OCI-LY3 (cell line): Measurements from ENCODE around the gene NAV2.

ENCODE experiments used
- H2AFZ ChIP-seq: fragments of 200-600, 300-600 bp; shearing (Covaris generic); 2 replicates; pipeline ENCODE4 v1.6.0; 2014; ENCODE audit warnings: antibody characterized with exemption, low read depth, low read length
- H3K27ac ChIP-seq: fragments of 200-600, 300-600 bp; sonication (generic); 2 replicates; pipeline ENCODE4 v1.5.1; 2014; ENCODE audit warnings: mild to moderate bottlenecking, low read length, moderate library complexity, mixed read lengths
- H3K27me3 ChIP-seq: fragments of 200-600, 300-600 bp; sonication (generic); 2 replicates; pipeline ENCODE4 v1.6.1; 2014; ENCODE audit warnings: low read depth, low read length, mixed read lengths
- H3K36me3 ChIP-seq: fragments of 200-600, 300-600 bp; sonication (generic); replicated peaks from 2 replicates; pipeline ENCODE3; 2014; ENCODE audit warnings: low read depth, low read length, mixed read lengths
- H3K4me1 ChIP-seq: fragments of 300-600, 200-600 bp; sonication (generic); 2 replicates; pipeline ENCODE4 v1.6.1; 2014; ENCODE audit warnings: low read length, mixed read lengths
- H3K4me2 ChIP-seq: fragments of 200-600, 300-600 bp; sonication (generic); 2 replicates; pipeline ENCODE4 v1.6.1; 2014; ENCODE audit warnings: low read length, mixed read lengths
- H3K4me3 ChIP-seq: fragments of 300-600, 200-600 bp; sonication (generic); 2 replicates; pipeline ENCODE4 v1.5.1; 2014; ENCODE audit warnings: antibody characterized with exemption, mild to moderate bottlenecking, low read length, moderate library complexity
- H3K79me2 ChIP-seq: fragments of 300-600, 200-600 bp; shearing (Covaris generic); 2 replicates; pipeline ENCODE4 v1.6.1; 2014; ENCODE audit warnings: mild to moderate bottlenecking, low read length, mixed read lengths
- H3K9ac ChIP-seq: fragments of 300-600, 200-600 bp; shearing (Covaris generic); 2 replicates; pipeline ENCODE4 v1.6.0; 2014; ENCODE audit warnings: mild to moderate bottlenecking, low read length, moderate library complexity
- H3K9me3 ChIP-seq: fragments of 200-600, 300-600 bp; shearing (Covaris generic); 2 replicates; pipeline ENCODE4 v1.6.1; 2014; ENCODE audit warnings: low read length, mixed read lengths; ENCODE audit not compliant: insufficient read depth
- H4K20me1 ChIP-seq: fragments of 200-600, 300-600 bp; sonication (generic); 2 replicates; pipeline ENCODE4 v1.6.1; 2016; ENCODE audit warnings: low read length, mixed read lengths; ENCODE audit not compliant: insufficient read depth
- CTCF ChIP-seq: fragments of 200-600, 300-600 bp; sonication (generic); IDR thresholded peaks from 2 replicates; pipeline ENCODE4 v1.5.1; 2014; ENCODE audit warnings: antibody characterized with exemption, low read length, low read depth
- EZH2phosphoT487 ChIP-seq: fragments of 200-600 bp; shearing (Covaris generic); IDR thresholded peaks from 2 replicates; pipeline ENCODE4 v1.6.1; 2018; ENCODE audit warnings: antibody characterized with exemption, mixed run types, low read depth

The NAV2 gene

GRCh38 chr11:19790831-19791552, 78.4 kb downstream of the NAV2 start:
- no peak overlapping the region for H3K9ac ChIP-seq
- H3K36me3 ChIP-seq = no peaks in the 10 kb centered on the region
- H3K4me2 ChIP-seq = no peak overlapping the region
- no peak overlapping the region for H3K4me3 ChIP-seq
- no peaks in the 10 kb centered on the region for H4K20me1 ChIP-seq
- TF ChIP-seq CTCF (no peak), EZH2phosphoT487 (no peak)
- H2AFZ ChIP-seq = no peak overlapping the region
- no peaks in the 10 kb centered on the region for H3K4me1 ChIP-seq
- H3K79me2 ChIP-seq = no peaks in the 10 kb centered on the region
- H3K27me3 ChIP-seq = peaks cover 58% of the 10 kb centered on the region
- H3K27ac ChIP-seq = no peak overlapping the region
- H3K9me3 ChIP-seq = no peaks in the 10 kb centered on the region

- TF ChIP-seq CTCF = no peak
- Histone ChIP-seq H3K9me3 (no peaks in the 10 kb centered on the region), H3K4me1 (no peaks in the 10 kb centered on the region), H3K4me3 (no peak overlapping the region), H3K27me3 (peaks cover 55% of the 10 kb centered on the region), H3K36me3 (no peaks in the 10 kb centered on the region), H3K9ac (no peak overlapping the region), H3K27ac (no peak overlapping the region), H3K4me2 (no peak overlapping the region), H2AFZ (no peak overlapping the region), H4K20me1 (no peaks in the 10 kb centered on the region), H3K79me2 (no peaks in the 10 kb centered on the region)
These were observed 79.9 kb downstream of the NAV2 start for GRCh38 chr11:19792510-19792909.

- Histone ChIP-seq H3K27me3 (peaks cover 47% of the 10 kb centered on the region), H3K4me1 (no peaks in the 10 kb centered on the region), H2AFZ (no peak overlapping the region), H4K20me1 (no peaks in the 10 kb centered on the region), H3K9me3 (no peaks in the 10 kb centered on the region), H3K27ac (no peak overlapping the region), H3K9ac (no peak overlapping the region), H3K36me3 (no peaks in the 10 kb centered on the region), H3K4me3 (no peak overlapping the region), H3K4me2 (no peak overlapping the region), H3K79me2 (no peaks in the 10 kb centered on the region)
- no peak for TF ChIP-seq CTCF
- no peak for TF ChIP-seq EZH2phosphoT487
These were observed 80.7 kb downstream of the NAV2 start for GRCh38 chr11:19793326-19793725.

- H3K4me2 ChIP-seq = no peak overlapping the region
- H4K20me1 ChIP-seq = no peaks in the 10 kb centered on the region
- H3K4me1 ChIP-seq = no peaks in the 10 kb centered on the region
- no peak overlapping the region for H3K27ac ChIP-seq
- no peak overlapping the region for H3K9ac ChIP-seq
- H3K36me3 ChIP-seq = no peaks in the 10 kb centered on the region
- H3K4me3 ChIP-seq = no peak overlapping the region
- peaks cover 38% of the 10 kb centered on the region for H3K27me3 ChIP-seq
- H3K79me2 ChIP-seq = no peaks in the 10 kb centered on the region
- H2AFZ ChIP-seq = no peak overlapping the region
- no peaks in the 10 kb centered on the region for H3K9me3 ChIP-seq
- TF ChIP-seq CTCF (no peak), EZH2phosphoT487 (no peak)
These were observed 81.5 kb downstream of the NAV2 start for GRCh38 chr11:19794161-19794560.
